Retinal pigment epithelial cell (primary cell): ENCODE data around the gene STK40.

Experiments used
- DNase-seq: peaks from one replicate; pipeline ENCODE4 v3.0.0-alpha.2; 2010; ENCODE audit warnings: low read depth
- H3K4me3 ChIP-seq: 2 replicates; pipeline ENCODE4 v1.5.1; 2011; ENCODE audit warnings: mild to moderate bottlenecking, low read length, control low read depth, moderate library complexity
- TF ChIP-seq, protein P1 (sequence below): conservative IDR thresholded peaks from 2 replicates; pipeline ENCODE4 v1.5.1; 2011; ENCODE audit warnings: low read depth, low read length, control low read depth, inconsistent platforms

The STK40 gene

DNA sequence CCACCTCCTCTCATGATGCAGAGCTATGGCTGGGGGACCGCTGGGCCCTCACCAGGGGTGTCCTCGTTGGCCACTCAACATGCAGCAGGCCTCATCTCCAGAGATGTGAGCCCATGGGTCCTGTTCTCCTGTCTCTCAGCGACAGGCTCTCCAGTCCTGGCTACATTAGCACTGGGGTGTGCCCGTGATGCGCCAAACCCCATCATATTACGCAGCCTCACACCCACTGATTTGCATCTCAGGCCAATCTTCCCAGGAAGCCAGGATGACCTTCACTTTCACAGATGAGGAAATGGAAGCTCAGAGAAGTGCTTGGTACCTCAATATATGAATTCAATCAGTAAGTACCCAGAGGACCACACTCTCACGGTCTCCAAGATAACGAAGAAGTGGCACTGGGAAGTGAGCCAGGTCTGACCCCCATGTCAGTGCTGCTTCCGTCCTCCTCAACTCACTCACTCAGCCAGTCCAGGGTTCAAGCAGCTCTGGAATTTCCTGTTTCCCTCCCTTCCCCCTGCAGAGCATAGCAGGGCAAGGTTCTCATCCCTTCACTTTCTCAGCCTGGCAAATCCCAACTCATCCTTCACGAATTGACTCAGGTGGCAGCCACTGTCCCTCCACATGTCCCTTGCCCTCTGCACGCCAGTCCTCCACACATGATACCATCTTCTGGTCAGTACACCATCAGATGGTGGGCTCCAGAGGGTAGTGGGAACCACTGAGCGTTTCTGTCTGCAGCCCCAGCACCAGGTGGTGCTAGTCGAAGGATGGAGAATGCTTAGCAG lies 33.4 kb downstream of the STK40 start:
- TF ChIP-seq, protein P1, sequence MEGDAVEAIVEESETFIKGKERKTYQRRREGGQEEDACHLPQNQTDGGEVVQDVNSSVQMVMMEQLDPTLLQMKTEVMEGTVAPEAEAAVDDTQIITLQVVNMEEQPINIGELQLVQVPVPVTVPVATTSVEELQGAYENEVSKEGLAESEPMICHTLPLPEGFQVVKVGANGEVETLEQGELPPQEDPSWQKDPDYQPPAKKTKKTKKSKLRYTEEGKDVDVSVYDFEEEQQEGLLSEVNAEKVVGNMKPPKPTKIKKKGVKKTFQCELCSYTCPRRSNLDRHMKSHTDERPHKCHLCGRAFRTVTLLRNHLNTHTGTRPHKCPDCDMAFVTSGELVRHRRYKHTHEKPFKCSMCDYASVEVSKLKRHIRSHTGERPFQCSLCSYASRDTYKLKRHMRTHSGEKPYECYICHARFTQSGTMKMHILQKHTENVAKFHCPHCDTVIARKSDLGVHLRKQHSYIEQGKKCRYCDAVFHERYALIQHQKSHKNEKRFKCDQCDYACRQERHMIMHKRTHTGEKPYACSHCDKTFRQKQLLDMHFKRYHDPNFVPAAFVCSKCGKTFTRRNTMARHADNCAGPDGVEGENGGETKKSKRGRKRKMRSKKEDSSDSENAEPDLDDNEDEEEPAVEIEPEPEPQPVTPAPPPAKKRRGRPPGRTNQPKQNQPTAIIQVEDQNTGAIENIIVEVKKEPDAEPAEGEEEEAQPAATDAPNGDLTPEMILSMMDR: peak; percentile 28
- H3K4me3 ChIP-seq: no peak overlapping the region
- DNase-seq: no peak

- H3K4me3 ChIP-seq: peak overlapping the region; percentile 25
- TF ChIP-seq, protein P1: no peak
- DNase-seq: peak; percentile 72
These were observed 34.3 kb downstream of the STK40 start for GRCh38 chr1:36351227-36351977.

DNA sequence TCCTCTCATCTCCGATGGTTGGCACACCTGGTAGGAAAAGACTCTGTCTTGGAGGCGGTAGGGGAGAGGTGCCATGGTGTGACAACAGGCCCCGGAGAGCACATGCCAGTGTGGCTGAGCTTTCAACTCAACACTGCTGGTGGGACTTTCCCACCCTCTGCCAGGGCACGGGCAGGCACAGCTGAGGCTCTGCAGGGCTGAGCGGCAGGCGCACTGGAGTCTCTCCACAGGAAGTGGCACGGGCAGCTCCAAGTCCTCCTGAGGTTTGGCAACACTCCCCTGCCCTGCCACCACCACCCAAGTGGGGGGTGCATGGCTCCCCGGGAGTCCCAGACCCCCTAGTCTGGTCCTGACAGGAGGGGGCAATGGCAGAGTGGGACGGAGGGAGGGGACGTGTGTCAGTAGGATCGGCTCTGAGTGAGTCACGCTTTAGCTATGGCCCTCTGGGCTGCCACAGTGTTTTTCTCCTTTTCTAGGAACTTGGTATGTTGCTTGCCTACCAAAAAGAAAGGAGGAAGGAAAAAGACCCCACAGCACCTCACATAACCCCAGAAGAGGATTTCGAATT lies 35.0 kb downstream of the STK40 start:
- TF ChIP-seq, protein P1: no peak
- H3K4me3 ChIP-seq: no peak overlapping the region
- peak; percentile 74 for DNase-seq

GRCh38 chr1:36349839-36350238 lies 35.9 kb downstream of the STK40 start:
- no peak for DNase-seq
- H3K4me3 ChIP-seq: no peak overlapping the region
- TF ChIP-seq, protein P1: no peak

- TF ChIP-seq, protein P1: no peak
- H3K4me3 ChIP-seq: no peak overlapping the region
- no peak for DNase-seq
These were observed 36.5 kb downstream of the STK40 start for GRCh38 chr1:36349241-36349671.

GRCh38 chr1:36346741-36347370 lies 38.9 kb downstream of the STK40 start:
- DNase-seq: no peak
- TF ChIP-seq, protein P1: no peak
- no peak overlapping the region for H3K4me3 ChIP-seq
